Kidney glomerular epithelial cell (primary cell): ENCODE results near the gene CMIP.

Experiments used
- DNase-seq: peaks from one replicate; lab custom pipeline; 2025; lab: John Stamatoyannopoulos, UW

Gene CMIP

GRCh38 chr16:81551151-81551808 is 106.7 kb downstream of the CMIP start:
- DNase-seq: peak; percentile 48

- no peak for DNase-seq
Observed at GRCh38 chr16:81551821-81552304, 107.3 kb downstream of the CMIP start.

- no peak for DNase-seq
Observed at GRCh38 chr16:81552743-81553079, 108.1 kb downstream of the CMIP start.

GRCh38 chr16:81553080-81553813 is 108.6 kb downstream of the CMIP start:
- DNase-seq: no peak

GRCh38 chr16:81553814-81554675 is 109.4 kb downstream of the CMIP start:
- no peak for DNase-seq

- DNase-seq: no peak
Observed at GRCh38 chr16:81554979-81555378, 110.4 kb downstream of the CMIP start.

- DNase-seq: no peak
Observed at GRCh38 chr16:81555660-81556059, 111.1 kb downstream of the CMIP start.

GRCh38 chr16:81556715-81557284 is 112.2 kb downstream of the CMIP start:
- no peak for DNase-seq

GRCh38 chr16:81558077-81558443 is 113.5 kb downstream of the CMIP start:
- DNase-seq: no peak

GRCh38 chr16:81558444-81559175 is 114.0 kb downstream of the CMIP start:
- no peak for DNase-seq

- DNase-seq: no peak
Observed at GRCh38 chr16:81560979-81561657, 116.5 kb downstream of the CMIP start.

- no peak for DNase-seq
Observed at GRCh38 chr16:81562174-81562849, 117.7 kb downstream of the CMIP start.

GRCh38 chr16:81562926-81563325 is 118.3 kb downstream of the CMIP start:
- no peak for DNase-seq

- DNase-seq: no peak
Observed at GRCh38 chr16:81564421-81564911, 119.9 kb downstream of the CMIP start.

- no peak for DNase-seq
Observed at GRCh38 chr16:81565321-81566028, 120.9 kb downstream of the CMIP start.

GRCh38 chr16:81566086-81567007 is 121.7 kb downstream of the CMIP start:
- DNase-seq: no peak

- DNase-seq: no peak
Observed at GRCh38 chr16:81567087-81567486, 122.5 kb downstream of the CMIP start.

GRCh38 chr16:81567987-81568748 is 123.6 kb downstream of the CMIP start:
- peak; percentile 56 for DNase-seq
